ENCODE data around the gene BTBD18. TPM values are rescaled to one million over a fixed set of nuclear protein-coding genes. Genes with fewer than 3 reads are reported as not detected.

Gene BTBD18
- total and polyA plus RNA-seq, 2 of the 13 experiments (the other 11 are each of a cell fraction or from before 2014, with no cell fraction given) = not detected

DNA sequence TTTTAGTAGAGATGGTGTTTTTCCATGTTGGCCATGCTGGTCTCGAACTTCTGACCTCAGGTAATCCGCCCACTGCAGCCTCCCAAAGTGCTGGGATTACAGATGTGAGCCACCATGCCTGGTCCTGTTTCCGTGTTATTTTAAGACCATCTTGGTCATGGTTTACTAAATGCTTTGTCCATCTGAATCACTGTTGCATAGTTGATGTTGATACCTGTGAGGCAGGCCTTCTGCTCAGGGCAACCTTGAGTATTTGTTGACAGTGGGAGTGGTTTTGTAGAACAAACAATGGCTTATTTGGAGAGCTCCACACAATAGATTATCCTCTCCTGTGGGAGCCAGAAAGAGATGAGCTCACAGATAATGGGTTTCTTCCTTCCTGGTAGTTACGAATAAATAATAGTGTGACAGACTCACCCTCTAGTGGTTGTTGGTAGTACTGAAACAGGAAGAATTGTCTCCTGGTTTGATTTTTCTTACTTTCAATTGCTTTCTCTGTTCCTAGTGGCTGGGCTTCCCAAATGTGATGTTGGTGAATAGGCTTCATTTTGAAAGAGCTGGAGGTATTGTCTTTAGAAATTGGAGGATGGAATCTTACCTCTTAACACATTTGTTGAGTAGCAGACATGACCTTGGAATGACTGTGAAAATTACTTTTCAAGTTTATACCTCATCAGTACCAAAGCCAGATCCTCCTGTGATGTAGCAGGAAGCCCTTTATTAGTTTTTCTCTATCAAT, 49.0 kb upstream of the BTBD18 start (continued):
- TF ChIP-seq YEATS2 (CRISPR knock-in tag; IDR thresholded peaks at IDR 0.05; ENCODE audit: borderline replicate concordance) (peak; percentile 21; the same call in 1 of the 2 replicates), MTA3 (CRISPR knock-in tag; IDR thresholded peaks at IDR 0.05) (no peak), ZNF3 (CRISPR knock-in tag; IDR thresholded peaks at IDR 0.05) (no peak), ZSCAN31 (CRISPR knock-in tag; IDR thresholded peaks at IDR 0.05; ENCODE audit: low read depth) (0 out of 2 replicates have a peak, but pooled peaks have one; percentile 42), SMARCC2 (IDR thresholded peaks at IDR 0.05) (no peak), MEIS1 (CRISPR knock-in tag; IDR thresholded peaks at IDR 0.05; ENCODE audit: borderline replicate concordance) (no peak), RCOR2 (CRISPR knock-in tag; IDR thresholded peaks at IDR 0.05) (peak; percentile 83), CBX5 (CRISPR knock-in tag; IDR thresholded peaks at IDR 0.05; ENCODE audit: borderline replicate concordance) (no peak), FOXK1 (CRISPR knock-in tag; IDR thresholded peaks at IDR 0.05; ENCODE audit: borderline replicate concordance, low read depth) (peak; percentile 74), ZNF101 (CRISPR knock-in tag; IDR thresholded peaks at IDR 0.05; ENCODE audit: borderline replicate concordance, low read depth) (no peak), RAD21 (CRISPR knock-in tag; IDR thresholded peaks at IDR 0.05) (peak; percentile 94), SMARCE1 (IDR thresholded peaks at IDR 0.05; ENCODE audit: borderline replicate concordance) (no peak), ZSCAN29 (CRISPR knock-in tag; conservative IDR thresholded peaks at IDR 0.05) (no peak), SP140L (CRISPR knock-in tag; IDR thresholded peaks at IDR 0.05; ENCODE audit: borderline replicate concordance) (no peak), TBL1XR1 (IDR thresholded peaks at IDR 0.05; ENCODE audit: borderline replicate concordance, low read length, partially characterized antibody) (no peak), GATA4 (IDR thresholded peaks at IDR 0.05; ENCODE audit: borderline replicate concordance, low read depth) (no peak), ZNF747 (CRISPR knock-in tag; IDR thresholded peaks at IDR 0.05; ENCODE audit: borderline replicate concordance) (no peak; the same call in 1 of the 2 replicates), KMT2B (CRISPR knock-in tag; IDR thresholded peaks at IDR 0.05) (0 out of 2 replicates have a peak, but pooled peaks have one; percentile 34), ZNF577 (CRISPR knock-in tag; IDR thresholded peaks at IDR 0.05; ENCODE audit: borderline replicate concordance, low read depth) (no peak), PCBP2 (optimal IDR thresholded peaks at IDR 0.05; ENCODE audit: low read depth, low read length, poor library complexity, severe bottlenecking) (no peak), RFXANK (CRISPR knock-in tag; IDR thresholded peaks at IDR 0.05) (no peak), ZBTB21 (CRISPR knock-in tag; IDR thresholded peaks at IDR 0.05) (no peak)
- TF ChIP-seq, protein P1, sequence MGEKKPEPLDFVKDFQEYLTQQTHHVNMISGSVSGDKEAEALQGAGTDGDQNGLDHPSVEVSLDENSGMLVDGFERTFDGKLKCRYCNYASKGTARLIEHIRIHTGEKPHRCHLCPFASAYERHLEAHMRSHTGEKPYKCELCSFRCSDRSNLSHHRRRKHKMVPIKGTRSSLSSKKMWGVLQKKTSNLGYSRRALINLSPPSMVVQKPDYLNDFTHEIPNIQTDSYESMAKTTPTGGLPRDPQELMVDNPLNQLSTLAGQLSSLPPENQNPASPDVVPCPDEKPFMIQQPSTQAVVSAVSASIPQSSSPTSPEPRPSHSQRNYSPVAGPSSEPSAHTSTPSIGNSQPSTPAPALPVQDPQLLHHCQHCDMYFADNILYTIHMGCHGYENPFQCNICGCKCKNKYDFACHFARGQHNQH (CRISPR knock-in tag; IDR thresholded peaks at IDR 0.05) = peak; percentile 72
- TF ChIP-seq, protein P2, sequence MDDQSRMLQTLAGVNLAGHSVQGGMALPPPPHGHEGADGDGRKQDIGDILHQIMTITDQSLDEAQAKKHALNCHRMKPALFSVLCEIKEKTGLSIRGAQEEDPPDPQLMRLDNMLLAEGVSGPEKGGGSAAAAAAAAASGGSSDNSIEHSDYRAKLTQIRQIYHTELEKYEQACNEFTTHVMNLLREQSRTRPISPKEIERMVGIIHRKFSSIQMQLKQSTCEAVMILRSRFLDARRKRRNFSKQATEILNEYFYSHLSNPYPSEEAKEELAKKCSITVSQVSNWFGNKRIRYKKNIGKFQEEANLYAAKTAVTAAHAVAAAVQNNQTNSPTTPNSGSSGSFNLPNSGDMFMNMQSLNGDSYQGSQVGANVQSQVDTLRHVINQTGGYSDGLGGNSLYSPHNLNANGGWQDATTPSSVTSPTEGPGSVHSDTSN (CRISPR knock-in tag; IDR thresholded peaks at IDR 0.05; ENCODE audit: borderline replicate concordance) = no peak
- TF ChIP-seq, protein P3, sequence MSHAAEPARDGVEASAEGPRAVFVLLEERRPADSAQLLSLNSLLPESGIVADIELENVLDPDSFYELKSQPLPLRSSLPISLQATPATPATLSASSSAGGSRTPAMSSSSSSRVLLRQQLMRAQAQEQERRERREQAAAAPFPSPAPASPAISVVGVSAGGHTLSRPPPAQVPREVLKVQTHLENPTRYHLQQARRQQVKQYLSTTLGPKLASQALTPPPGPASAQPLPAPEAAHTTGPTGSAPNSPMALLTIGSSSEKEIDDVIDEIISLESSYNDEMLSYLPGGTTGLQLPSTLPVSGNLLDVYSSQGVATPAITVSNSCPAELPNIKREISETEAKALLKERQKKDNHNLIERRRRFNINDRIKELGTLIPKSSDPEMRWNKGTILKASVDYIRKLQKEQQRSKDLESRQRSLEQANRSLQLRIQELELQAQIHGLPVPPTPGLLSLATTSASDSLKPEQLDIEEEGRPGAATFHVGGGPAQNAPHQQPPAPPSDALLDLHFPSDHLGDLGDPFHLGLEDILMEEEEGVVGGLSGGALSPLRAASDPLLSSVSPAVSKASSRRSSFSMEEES (CRISPR knock-in tag; IDR thresholded peaks at IDR 0.05) = 0 out of 2 replicates have a peak, but pooled peaks have one; percentile 18
- TF ChIP-seq, protein P4, sequence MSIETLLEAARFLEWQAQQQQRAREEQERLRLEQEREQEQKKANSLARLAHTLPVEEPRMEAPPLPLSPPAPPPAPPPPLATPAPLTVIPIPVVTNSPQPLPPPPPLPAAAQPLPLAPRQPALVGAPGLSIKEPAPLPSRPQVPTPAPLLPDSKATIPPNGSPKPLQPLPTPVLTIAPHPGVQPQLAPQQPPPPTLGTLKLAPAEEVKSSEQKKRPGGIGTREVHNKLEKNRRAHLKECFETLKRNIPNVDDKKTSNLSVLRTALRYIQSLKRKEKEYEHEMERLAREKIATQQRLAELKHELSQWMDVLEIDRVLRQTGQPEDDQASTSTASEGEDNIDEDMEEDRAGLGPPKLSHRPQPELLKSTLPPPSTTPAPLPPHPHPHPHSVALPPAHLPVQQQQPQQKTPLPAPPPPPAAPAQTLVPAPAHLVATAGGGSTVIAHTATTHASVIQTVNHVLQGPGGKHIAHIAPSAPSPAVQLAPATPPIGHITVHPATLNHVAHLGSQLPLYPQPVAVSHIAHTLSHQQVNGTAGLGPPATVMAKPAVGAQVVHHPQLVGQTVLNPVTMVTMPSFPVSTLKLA (IDR thresholded peaks at IDR 0.05) = peak; percentile 33; the same call in 1 of the 2 replicates

All from HepG2 (cell line).